DMS 273 (cell line): ENCODE data around the gene TEDC1.

Experiments
- DNase-seq: peaks from one replicate; lab custom pipeline; 2025; ENCODE audit not compliant: unreplicated experiment; lab: John Stamatoyannopoulos, UW

Gene TEDC1

GRCh38 chr14:105517096-105517495 is 26.1 kb downstream of the TEDC1 start:
- DNase-seq = no peak

DNA sequence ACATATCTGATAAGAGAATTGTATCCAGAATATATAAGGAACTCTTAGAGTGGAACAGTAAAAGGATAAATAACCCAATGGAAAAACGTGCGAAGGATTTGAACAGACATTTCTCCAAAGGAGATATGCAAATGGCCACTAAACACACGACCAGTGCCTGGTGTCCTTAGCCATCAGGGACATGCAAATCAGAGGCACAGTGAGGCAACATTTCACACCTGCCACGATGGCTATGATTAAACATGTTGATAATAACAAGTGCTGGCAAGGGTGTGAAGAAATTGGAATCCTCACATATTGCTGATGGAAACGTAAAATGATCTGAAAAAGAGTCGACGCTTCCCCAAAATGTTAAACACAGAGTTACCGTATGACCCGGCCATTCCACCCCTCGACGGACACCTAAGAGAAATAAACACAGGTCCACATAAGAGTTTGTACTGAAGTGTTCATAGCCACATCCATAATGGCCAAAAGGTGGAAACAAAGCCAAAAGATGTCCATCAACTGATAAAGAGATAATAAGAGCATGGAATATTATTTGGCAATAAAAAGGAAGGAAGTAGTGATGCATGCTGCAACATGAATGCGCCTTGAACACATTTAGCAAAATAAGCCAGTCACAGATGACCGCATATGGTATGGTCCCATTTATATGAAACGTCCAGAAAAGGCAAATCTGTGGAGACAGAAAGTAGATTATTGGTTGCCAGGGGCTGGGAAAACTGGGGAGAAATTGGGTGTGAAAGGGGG is 29.1 kb downstream of the TEDC1 start:
- no peak for DNase-seq

GRCh38 chr14:105525326-105525725 is 34.3 kb downstream of the TEDC1 start:
- no peak for DNase-seq

DNA sequence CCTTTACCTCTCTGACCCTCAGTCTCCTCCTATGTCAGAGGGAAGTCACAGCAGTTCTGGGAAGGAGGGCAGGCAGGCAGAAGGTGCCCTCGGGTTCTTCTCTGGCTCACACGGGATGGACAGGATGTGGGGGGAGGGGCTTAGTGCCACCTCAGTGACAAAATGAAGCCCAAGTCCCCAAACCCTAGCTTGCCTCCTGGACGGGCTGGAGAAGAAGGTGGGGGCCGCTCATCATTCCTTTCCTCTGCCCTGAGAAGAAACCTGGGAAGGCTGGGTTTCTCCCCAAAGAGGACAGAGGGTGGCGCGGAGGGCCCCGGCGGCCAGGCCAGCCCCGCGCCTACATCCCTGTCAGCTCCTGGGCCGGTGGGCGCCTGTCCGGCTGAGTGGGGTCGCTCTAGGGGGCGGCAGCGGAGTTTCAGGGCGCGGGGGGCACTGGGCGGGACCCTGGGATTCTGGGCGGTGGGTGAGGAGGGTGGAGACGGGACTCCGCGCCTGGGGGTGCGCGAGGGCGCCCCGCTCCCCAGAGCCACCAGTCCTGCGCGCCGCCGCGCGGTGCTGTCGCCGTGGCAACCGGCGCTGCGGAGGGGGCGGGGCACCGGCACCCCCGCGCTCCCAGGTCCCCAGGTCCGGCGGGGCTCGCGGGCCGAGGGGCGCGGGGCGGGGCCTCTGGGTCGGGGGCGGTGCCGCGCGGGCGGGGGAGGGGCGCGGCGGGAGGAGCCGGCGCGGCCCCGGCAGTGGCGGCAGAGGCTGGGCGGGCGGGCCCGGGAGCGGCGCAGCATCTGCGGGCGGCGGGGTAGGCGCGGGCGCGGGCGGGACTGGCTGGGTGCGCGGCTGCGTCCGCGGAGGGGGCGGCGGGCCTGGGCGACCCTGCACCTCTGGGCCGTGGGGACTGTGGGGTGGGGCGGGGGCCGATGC is 35.1 kb downstream of the TEDC1 start, which contains the start of gene TMEM121:
Gene TMEM121 (plus strand): TSS at position 723 of the 915 bp plus-strand sequence. CDS start 2,252 bp downstream, outside the sequence.
- DNase-seq = peak; percentile 70

DNA sequence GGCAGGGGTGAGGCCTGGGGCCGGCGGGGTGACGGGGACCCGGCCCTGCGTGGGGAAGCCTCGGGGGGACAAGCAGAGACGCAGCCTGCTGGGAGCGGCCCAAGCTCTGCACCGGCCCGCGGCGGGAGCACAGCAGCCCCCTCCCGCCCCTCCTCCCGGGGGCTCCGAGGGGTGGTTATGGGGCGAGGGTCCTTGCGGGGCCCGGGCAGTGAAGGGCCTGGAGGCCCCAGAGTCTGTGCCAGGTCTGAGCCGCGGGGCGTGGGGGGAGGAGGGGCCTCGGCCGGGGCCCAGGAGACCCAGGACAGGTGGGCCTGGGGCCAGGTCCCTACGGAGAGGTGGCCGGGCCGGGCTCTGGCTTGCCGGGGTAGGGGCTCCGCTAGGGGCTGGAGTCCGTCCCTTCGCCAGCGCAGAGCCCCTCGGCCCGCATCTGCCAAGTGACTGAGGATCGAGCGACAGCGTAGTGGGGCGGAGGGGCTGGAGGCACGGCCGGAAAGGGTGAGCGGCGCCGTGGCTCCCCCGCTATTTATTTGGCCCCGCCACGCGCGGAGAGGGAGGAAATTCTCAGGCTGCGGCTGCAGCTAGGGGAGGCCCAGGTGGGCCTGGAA is 35.8 kb downstream of the TEDC1 start:
- no peak for DNase-seq

DNA sequence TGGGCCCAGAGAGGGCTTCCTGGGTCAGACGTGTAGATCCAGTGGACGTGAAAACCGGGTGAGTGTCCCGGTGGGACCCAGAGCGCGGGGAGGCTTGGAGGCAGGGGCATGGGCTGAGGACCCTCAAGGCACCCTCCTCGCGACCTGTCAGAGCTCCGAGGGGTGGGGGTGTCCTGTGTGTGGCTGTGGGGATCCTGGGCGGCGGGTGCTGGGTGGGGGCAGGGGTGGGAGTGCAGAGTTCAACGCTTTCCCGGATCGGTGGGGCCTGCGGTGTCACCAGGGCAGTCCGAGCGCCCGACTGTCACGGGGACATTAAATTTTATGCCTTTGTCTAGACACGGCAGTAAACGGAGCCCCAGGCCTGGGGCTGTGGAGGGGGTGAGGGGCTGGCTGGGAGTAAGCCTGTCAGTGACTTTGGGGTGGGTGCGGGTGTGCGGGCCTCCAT is 36.4 kb downstream of the TEDC1 start:
- DNase-seq = no peak

DNA sequence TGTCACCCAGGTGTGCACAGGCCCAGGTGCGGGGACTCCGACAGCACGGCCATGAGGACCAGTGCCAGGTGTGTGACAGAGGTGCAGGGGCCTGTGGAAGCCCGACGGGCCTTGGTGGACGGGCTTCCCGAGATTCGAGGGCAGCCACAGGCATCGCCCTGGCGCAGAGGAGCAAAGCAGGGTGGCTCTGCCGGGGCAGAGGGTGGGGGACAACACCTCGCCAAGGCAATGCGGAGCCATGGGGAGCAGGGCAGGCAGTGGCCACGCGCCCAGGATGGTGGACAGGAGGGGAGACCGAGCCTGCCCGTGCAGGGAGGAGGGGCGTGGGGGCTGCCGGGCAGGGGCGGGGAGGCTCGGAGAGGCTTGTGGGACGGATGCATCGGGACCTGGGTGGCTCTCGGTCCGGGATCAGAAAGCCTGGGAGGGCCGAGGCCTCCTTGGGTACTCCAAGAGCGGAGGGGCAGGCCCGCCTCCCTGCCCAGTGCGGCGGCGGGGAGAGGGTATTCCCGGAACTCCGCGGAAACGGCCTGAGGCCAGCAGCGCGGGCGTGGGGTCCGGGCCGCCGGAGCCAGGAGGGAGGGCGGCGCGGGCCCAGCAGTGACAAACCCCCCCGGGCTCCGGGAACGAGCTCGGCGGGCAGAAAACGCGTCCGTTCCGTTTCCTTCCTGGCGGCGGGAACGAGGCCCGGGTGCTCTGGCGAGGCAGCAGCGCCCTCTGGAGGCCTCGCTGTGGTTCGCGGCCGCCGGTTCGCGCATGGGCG is 37.0 kb downstream of the TEDC1 start:
- DNase-seq = peak; percentile 93

GRCh38 chr14:105528586-105529318 is 37.7 kb downstream of the TEDC1 start:
- DNase-seq = no peak

- DNase-seq = no peak
Measured at GRCh38 chr14:105529319-105529568, 38.2 kb downstream of the TEDC1 start.

- DNase-seq = peak; percentile 48
Measured at GRCh38 chr14:105529569-105530284, 38.7 kb downstream of the TEDC1 start.

DNA sequence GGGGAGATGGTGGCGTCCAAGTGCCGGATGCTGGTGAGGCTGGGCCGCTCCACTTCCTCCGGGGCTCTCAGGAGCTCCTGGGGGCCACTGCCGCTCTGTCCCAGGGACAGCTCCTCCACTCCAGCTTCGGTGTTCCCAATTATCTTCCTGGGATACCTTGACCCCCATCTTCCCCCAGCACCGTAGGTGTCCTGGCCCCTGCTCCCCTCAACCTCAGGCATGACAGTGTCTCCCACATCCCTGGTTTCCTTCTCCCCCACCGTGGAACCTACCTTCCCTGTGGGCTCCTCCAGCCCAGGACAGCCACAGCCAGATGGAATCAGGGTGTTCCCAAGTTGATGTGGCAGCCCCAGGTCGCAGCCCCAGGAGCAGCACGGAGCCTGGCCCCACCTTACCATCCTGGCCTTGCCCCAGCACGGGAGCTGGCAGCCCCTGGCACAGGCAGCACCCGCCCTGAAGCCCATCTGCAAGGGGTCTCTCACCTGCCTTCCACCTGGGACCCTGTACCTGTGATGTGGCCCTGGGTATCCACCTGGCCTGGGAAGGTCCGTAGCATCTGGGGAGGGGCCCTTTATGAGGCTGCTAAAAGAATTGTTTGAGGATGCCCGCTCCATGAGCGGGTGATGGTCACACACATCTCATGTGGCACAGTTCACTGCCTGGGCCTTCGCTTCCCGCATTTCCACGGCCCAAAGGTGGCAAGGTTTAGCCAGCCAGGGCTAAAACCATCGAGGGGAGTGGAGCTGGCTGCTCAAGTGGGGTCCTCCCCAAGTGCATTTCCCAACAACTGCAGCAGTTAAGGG is 39.4 kb downstream of the TEDC1 start:
- no peak for DNase-seq

GRCh38 chr14:105531088-105531893 is 40.2 kb downstream of the TEDC1 start:
- DNase-seq = no peak

- no peak for DNase-seq
Measured at GRCh38 chr14:105531894-105532623, 41.0 kb downstream of the TEDC1 start.

GRCh38 chr14:105532735-105533141 is 41.7 kb downstream of the TEDC1 start:
- peak; percentile 71 for DNase-seq

- no peak for DNase-seq
Measured at GRCh38 chr14:105533391-105533790, 42.3 kb downstream of the TEDC1 start.

DNA sequence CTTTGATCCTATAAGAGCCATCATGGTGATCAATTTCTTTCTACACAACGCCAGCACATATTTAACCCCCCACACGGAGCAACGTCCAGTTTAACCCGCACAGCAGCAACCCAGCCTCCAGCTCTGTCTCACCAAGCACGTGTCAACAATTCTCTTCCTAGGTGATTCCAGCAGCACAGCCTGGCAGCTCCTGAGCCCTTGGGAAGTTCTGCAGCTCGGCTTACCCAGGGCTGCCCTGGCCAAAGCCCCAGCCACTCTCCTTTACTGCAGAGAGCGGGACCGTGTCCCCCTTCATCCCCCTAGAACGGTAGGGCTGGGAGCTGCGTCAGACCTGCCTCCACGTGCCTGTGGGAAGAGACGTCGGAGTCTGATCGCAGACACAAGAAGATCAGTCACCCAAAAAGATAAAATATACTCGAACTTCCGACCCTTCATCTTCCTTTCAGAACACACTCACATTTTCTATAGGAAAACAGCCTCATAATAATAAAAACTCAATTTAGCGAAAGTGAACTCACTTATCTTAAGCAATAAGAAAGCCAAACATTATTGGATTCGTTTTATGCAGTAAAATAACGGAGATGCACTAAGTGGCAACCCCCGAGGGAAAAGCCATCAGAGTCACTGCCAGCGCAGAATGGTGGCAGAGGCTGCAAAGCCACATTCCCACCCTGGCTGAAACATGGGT is 42.9 kb downstream of the TEDC1 start:
- DNase-seq = no peak

DNA sequence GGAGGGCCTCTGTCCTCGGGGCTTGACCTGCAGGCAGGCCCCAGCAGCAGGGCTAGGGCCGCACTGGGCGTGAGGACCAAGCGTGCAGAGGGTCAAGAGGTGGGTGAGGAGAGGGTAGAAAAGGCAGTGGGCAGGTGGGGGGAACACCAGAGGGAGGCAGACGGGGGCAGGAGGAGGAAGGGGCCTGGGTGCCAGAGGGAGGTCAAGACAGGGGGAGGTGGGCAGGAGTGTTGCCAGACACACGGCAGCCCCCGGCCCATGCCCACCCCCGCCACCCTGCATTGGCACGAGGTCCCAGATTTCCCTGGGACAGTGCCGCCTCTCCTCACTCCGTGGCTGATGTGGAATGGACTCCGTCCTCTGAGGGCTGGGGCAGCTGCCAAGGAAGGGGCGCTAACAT is 43.5 kb downstream of the TEDC1 start:
- no peak for DNase-seq
